GM21786 (cell line): ENCODE results near the gene PLXNA2.

Experiments used
- ATAC-seq: cut with Tn5 transposase; IDR thresholded peaks from one replicate; pipeline ENCODE4 v1.9.1; 2021; ENCODE audit not compliant: unreplicated experiment

Gene PLXNA2

DNA sequence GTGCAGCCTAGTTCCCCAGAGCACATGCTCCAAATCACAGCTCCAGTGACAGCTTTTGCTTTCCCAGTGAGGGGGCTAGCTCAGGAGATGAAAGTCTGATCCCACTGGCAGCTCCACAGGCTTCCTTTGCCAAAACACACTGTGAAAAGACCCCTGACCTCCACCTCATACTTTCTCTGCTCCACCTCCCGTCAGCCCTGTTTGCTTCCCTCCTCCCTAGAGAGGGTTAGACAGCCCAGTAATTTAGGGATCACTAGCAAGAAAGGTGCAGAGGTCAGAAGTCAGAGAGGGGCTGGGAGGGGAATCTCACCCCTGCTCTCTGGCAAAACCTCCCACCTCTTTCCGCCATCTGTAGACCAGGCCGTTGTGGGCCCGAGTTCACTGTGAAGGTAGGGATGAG is 62.8 kb downstream of the PLXNA2 start:
- ATAC-seq, result no peak

DNA sequence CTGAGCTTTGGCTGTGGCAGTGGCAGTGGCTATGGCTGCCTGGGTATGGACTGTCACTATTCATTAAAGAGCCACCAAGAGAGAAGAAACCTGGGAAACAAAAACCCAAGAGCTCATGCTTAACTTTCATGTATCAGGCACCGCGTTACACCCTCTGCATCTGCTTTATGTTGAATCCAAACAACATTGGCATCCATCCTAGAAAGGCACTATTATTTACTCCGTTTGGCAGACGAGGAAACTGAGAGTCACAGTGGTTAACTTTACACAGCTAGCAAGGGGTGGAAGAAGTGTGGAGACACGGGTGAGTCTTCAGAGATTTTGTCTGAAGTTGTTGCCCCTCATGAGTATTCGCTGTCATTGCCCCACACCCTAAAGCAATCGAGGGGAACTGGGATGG is 63.8 kb downstream of the PLXNA2 start:
- ATAC-seq, result no peak

DNA sequence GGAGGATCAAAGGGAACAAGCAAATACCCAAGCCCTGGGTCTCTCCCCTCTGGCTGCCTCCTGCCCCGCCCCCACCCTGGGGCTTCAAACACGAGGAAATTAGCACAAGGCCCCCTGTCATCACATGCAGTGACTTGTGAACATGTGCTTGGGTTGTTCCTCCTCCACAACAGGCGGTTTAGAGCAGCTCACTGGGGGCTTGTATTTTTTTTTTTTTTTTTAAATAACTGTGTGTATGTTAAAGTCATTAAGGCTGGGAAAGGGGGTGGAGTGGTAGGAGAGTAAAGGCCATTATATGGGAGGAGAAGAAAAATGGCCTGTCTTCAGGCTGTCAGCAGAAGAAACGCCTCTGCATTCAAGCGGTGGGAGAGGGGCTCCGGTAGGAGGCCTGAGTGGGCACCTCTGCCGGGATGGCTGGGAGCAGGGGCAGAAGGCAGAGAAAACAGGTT is 64.2 kb downstream of the PLXNA2 start:
- no peak for ATAC-seq

DNA sequence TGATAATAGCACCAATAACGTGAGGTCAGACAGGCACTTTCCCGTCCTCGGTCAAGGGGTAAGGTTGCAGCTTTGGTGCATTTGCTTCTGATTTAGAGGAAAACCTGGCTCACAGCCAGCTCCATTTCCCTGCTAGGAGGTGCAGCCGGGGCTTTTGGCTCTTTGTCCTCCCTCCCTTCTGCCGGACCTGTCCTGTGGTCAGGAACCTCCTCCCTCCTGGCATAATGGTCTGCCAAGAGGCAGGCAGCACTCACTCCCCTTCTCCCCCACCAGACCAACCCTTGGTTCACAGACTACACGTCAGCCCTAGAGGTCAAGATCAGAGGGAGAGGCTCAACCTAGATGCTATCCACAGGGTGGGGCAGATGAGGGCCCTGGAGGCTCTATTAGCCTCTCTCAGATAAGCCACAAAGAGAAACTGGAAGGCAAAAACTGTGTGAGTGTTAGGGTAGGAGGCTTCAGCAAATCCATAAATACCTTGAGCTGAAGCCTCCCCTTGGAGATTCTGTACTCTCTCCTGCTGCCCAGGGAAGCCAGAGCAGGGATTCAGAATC is 64.8 kb downstream of the PLXNA2 start:
- ATAC-seq, result no peak

DNA sequence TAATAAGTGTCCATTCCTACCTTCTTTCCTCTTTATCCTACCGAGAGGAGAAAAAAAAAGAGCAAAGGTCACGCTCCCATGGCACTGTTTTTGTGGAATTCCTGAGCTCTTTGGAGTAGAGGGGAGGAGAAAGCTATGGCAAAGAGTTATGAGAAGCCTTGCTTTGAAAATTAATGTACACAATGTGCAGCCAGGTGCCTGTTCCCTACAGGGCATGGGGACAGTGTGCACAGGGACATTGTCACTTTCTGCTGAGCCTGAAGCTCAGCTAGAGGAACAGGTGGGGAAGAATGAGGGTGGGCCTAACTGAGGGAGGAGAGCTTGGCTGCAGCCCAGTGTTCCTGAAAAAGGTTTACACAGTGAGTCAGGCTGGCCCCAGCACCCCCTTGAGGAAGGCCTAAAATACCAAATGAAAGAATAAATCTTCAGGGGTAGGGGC is 66.1 kb downstream of the PLXNA2 start:
- no peak for ATAC-seq

DNA sequence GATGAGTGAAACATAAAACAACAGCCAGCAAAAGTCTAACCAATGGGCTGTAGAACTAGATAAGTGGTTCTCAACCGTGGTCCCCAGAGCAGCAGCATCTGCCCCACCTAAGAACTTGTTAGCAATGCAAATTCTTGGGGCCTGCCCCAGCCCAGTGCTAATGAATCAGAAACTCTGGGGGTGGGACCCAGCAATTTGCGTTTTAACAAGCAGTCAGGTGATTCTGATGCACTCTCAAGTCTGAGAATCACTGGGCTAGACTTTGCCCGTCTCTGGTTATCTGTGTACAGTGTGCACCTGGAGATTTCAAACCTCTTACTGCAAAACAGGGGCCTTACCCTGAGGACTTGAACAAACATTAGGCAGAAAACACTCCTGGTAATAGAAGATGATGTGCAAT is 66.5 kb downstream of the PLXNA2 start:
- ATAC-seq, result peak; percentile 81

DNA sequence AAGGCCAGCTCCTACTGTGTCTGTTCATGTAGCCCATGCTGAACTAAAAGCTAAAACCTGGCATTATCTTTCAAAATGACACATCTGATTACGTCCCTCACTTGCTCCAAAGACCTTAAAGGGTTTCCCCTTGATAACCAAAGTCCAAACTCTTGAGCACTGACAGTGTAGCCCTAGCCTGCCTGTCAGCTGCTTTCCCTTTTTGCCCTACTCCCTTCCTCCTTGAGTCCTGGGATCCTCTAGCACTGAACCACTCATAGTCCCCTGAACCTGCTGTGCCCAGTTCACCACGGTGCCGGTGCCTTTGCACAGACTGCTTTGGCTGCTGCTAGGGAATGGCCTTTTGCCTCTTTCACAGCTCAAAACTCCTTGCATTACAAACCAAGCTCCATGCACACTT is 67.5 kb downstream of the PLXNA2 start:
- no peak for ATAC-seq

DNA sequence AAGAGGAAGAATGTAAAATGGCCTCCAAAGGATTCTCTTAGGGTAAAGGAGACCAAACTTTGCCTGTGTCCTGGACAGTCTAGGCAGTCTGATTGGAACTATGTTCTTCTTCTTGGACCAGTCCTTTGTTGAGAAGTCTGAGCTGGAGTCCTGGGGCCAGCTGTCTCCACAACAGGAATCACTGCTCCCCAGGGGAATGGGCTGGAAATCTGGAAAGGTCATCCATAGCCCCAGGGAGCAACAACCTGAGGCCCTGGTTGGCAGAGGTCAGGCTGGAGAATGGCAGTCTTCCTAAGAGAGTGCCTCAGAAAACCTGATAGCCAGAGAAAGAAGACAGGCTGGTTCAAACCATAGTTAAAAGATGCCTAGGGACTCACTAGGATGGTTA is 68.7 kb downstream of the PLXNA2 start:
- no peak for ATAC-seq

DNA sequence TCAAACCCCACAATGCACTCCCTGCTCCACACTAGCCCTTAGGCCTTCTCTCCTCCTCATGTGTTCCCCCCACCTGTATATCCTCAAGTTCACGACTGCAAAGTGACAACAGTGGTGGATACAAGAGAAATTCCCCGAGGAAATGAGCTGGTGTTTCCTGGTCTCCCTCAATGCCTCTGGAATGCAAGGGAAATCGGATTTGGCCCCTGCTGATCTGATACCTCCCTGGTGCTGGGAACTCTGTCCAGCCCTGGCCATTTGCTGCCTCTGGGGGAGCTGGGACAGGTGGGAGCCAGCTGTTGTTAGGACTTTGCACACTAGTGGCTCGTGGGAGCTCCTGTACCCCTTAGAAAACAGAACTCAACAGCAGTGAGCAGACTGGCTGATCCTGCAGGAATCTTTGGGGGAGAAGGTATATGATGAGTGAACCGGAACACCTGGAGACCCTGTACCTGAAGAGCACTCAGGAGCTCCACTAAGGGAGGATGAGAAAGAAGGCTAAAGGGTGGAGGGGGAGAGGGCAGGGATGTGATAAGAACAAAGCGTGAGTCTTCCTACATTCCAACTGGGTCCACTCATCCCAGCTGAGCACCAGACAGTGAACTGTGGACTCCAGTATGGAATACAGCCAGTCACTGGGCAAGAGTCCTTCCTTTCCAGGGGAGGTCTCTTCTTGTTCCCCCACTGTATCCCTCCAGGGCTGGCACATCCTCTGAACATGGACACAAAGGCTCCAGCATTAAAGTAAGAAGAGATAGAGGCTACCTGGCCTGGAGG is 69.3 kb downstream of the PLXNA2 start:
- ATAC-seq, result no peak

DNA sequence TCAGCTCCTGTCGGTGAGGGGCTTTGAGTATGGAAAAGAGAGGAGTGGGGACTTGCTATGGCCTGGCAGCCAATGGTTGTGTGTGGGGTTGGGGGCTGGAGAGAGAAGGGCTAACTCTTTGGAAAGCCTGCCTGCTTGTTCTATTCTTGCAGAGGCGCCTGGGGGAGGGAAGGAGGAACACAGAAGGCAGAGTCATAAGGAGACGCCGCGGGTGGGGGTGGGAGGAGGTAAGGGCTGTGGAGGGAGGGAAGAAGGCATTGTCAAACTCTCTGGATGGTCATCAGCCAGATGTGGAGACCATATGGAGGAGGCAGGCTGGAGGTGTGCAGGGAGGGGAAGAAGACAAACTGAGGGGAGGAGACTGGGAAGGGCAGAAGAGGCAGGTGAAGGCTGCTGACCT is 70.0 kb downstream of the PLXNA2 start:
- no peak for ATAC-seq

DNA sequence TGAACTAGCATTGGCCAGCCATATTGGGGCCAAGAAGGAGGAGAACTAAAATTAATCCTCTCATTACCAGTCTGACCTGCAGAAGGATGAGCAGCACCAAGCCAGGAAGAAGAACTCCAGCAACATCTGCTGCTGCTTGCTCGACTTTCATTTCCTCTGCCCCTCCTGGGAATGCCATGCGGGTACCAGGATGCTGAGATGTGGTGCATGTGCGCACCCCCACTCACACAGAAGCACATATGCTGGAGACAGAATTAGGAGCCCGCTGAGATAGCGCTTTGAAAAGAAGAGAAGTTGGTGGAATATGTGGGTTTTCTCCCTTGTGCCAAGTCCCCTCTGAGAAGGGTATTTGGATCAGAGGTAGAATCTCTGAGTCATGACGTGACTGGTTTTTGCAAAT is 70.4 kb downstream of the PLXNA2 start:
- ATAC-seq, result no peak

DNA sequence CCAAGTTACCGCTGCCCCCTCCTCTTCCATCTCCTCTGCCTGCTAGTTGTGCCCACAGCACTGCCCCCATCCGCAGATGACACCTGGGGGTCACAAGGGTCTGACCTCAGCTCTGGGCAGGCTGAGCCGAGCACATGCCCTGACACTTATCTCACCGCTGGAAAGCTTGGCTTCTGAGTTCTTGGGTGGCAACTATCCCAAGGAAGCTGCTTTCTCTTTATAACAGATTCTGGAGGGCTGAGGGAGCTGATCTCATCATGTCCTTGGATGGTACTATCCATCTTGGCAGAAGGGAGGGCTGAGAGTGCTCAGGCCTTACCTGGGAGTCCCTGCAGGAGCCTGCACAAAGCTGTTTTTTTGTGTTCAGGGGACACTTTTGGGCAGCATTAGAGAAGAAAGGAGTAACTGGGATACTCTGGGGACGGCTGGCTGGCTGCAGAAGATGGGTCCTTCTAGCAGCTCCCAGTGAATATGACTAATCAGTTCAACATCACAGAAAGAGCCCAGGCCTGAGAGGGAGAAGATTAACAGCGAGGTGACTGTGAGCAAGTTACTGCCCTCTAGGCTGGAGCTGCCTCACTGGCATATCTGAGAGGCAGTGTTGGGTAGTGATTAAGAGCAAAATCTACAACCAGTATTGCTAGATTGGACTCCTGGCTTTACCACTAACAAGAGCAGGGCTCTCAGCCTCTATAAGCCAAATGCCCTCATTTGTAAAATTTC is 71.6 kb downstream of the PLXNA2 start:
- no peak for ATAC-seq

DNA sequence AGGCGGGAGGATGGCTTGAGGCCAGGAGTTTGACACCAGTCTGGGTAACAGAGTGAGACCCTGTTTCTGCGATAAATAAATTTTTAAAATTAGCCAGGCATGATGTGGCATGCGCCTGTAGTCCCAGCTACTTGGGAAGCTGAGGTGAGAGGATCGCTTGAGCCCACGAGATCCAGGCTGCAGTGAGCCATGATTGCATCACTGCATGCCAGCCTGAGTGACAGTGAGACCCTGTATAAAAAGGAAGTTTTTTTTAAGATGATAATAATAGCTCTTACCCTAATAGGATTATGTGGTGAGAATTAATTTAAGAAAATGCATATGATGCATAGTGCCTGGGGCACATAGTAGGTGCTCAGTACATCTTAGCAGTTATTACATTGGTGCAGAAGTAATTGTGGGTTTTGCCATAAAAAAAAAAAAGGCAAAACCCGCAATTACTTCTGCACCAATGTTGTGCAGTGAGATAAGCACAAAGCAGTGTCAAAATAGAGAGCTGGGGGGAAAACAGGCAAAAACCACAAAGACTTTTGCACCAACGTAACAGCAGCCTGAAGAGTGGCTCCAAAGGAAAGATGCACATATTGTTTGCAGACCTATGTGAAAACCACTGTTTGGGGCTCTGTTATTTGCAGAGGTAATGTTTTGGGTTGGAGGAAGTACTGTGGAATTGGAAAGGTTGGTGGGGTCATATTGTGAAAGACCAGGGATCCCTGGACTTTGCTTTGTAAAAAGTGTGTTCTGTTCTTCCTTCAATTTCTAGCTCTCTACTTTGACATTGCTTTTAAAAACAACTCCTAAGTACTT is 72.4 kb downstream of the PLXNA2 start:
- ATAC-seq, result no peak

DNA sequence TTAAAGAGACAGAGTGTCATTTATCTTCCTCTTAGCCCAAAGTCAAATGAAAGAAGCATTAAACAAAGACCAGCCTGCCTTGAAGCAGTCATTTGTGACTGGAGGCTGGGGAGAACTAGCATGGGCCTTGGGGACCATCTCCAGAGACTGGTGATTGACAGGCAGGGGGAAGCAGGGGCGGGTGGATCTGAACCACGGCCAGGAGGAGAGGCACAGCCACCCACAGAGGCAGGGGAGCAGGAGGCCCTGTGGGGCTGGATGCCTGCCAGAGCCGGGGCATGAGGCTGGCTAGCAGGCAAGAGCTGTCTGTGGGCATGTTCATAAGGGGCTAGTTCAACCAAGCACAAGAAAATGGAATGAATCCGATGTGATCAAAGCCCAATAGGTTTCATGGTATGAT is 73.9 kb downstream of the PLXNA2 start:
- no peak for ATAC-seq

DNA sequence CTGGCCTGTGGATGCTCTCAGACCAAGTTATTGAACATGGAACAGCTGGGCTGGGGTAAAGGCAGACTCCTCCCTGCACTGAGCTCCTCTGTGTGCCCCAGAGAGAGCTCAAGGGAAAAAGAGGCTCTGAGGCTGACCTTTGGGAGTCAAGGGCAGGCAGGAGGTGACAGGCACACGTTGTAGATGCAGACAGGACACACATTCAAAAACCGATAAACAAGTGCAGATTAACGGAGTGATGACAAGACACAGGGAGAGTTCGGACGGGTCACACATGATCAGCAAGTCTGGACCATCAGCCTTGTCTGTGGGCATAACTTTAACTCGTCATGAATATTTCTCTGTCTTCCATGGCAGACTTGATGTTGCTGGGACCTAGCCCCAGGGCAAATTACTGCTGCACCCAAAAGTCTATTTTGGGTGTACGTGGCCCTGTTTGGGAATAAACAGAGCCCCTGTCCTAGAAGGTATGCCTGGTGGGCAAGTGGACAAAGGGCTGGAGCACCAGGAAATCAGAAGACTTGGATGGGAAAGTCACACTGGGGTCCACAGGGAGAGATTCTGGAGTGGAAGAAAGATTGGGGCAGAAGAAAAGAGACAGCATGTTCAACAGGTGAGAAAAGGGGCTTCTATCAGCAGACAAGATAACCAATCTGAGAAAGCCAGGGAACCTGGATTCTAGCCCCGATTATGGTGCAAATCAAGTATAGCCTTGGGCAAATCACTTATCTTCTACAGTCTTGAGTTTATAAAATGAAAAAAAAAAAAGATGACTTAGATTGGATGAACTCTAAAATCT is 74.9 kb downstream of the PLXNA2 start:
- ATAC-seq, result no peak

DNA sequence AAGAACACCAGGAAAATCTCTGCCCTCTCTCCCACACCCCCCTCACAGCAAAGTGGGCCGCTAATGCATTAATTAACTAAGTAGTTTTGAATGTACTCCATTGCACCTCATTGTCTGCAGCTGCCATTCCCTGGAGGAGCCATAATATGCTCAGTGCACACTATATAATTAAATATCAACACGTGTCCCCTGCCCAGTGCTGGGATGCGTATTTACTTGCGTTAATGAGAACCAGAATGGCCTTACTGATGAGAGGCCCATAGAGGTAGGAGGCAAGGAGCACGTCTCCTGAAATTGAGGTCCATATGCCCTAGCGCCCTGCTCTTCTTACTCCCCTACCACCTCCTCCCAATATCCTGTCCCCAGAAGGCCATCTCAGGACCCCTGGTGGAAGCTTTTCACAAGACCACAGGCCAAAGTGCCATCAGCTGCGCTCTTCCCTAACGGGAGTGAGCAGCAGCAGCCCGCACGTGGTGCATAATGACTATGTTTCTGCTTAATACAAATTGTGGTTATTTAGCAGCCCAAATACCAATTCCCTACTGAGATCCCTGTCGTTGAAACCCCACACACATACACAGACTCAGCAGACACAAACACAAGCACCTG is 76.8 kb downstream of the PLXNA2 start:
- no peak for ATAC-seq

DNA sequence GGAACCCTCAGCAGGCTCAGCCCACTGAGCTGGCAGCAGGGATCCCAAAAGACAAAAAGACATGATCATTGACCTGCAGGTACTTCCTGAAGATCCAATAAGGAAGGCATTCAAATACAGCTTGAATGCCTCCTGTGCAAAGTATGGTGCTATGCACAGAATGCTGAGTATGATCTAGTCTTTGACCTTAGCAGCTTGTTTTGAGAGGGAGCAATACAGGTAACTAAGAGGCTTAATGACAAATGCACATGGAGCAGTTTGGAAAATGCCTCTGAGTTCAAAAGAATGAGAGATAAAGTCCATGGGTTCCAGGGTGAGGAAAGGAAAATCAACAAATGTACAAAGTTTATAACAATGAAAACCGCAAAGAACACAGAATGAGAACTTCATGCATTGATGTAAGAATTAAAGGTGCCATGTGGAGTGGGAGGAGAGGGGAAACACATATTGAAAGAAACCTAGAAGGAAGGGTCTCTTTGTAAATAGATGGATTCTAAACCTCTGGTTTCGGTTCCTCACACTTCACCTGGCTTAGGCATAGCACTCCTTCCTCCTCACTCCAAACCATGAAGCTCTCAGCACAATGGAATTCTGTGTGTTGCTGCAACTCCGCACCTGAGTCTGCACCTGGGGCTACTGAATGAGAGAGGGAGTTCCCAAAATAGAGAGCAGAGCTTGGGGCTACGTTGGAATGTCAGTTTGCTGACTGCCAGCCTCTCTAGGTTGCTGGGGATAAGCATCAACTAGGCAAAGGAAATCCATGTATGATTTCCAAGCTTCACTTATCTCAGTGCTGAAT is 77.6 kb downstream of the PLXNA2 start:
- ATAC-seq, result no peak

DNA sequence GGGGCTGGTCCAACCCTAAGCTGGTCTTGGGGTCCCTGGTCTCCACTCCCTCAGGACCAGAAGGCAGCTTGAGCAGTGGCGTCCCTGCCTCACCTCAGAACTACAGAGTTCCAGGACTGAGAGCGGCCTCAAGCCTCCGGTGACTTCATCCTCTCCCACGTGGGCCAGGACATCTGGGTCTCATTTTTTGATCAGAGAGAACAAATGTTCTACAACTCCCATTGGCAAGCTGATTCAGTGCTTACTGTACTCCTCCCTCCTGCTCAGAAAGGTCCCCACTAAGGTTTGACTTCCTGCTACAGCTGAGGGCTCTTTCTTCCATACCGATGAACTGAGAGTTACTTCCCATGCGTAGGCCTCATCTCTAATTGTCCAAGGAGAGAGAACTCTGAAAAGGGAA is 78.5 kb downstream of the PLXNA2 start:
- no peak for ATAC-seq

DNA sequence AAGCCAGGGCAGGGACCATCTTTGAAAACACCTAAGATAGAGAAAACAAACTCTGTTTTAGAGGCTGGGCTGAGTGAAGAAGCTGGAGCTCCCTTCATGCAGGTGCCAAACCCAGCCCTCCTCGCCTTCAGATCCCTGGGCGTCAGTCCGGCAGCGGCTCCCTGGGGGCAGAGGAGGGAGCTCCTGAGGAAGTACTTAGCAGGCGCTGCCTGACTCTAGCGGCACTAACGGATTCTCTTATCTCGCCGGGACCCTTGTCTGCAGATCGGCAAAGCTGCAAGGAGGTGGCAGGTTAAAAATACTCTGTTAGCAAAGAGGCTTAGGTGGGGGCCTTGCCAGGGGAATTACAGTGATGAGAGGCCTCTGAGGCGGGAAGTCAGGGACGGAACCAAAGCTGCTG is 79.6 kb downstream of the PLXNA2 start:
- no peak for ATAC-seq
